Dedifferentiated amniotic fluid mesenchymal stem cell (primary cell): Measurements from ENCODE around the gene ANO10.
"Not testable (repeated sequence)": the region's sequence is repeated elsewhere in the genome, so short reads cannot be mapped to it uniquely, and the experiment has no call there.

Source experiments
- DNase-seq: peaks from one replicate; pipeline ENCODE4 v3.0.0-alpha.2; 2016; ENCODE audit errors: extremely low spot score

ANO10 gene

DNA sequence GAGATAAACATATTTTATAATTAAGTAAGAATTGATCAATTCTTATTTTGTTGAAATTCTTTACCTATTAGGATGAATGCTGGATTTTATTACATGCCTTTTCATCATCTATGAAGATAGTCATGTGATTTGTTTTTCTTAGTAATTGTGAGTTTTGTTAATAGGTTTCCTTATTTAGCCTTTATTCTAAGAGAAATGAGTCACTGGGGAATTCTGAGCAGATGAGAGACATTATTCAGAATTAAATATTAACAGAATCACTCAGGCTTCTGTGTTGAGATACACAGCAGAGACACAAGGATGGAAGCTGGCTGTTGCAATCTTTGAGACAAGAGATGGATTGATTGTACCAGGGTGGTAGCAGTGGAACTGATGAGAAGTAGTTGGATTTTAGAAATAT, 7.4 kb upstream of the ANO10 start:
- no peak for DNase-seq

DNA sequence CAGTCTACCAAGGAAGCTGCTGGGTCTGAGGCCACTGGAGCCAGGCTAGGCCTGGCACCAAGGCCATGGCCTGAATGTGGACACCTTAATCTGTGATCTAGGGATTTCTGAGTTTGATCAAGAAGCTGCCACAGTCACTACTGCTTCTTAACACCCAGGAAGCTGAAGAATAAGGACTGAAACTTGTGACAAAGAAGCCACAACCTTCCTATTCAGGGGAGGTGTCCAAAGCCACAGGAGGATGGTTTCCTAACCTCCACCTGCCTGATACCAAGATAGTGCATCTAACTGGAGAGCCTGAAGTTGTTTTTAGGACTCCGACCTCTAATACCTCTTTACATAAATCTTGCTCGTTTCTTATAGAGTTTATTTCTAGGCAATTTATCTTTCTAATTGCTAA, 5.5 kb upstream of the ANO10 start:
- DNase-seq = no peak

DNA sequence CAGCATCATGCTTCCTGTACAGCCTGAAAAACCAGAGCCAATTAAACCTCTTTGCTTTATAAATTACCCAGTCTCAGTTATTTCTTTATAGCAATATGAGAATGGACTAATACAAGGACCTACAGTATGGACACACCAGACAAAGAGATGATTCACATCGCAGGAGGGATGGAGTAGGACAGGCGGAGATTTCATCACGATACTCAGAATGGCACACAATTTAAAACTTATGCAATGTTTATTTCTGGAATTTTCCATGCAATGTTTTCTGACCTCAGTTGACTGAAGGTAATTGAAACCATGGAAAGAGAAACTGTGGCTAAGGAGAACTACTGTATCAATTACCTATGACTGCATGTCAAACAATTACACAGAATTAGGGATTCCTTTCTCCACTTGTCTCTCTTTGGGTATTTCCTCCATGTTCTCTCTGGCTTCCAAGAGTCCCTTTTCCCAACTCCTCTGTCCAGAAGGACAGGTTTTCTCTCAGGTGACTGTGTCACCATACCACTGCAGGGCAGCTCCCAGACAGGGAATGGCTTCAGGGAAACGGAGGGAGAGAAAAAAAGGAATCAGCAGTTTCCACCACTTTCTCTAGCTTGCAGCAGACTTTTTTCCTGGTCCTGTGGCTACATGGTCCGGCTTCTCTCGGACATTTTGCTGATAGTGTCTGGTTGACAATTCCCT, 3.0 kb upstream of the ANO10 start:
- no peak for DNase-seq

DNA sequence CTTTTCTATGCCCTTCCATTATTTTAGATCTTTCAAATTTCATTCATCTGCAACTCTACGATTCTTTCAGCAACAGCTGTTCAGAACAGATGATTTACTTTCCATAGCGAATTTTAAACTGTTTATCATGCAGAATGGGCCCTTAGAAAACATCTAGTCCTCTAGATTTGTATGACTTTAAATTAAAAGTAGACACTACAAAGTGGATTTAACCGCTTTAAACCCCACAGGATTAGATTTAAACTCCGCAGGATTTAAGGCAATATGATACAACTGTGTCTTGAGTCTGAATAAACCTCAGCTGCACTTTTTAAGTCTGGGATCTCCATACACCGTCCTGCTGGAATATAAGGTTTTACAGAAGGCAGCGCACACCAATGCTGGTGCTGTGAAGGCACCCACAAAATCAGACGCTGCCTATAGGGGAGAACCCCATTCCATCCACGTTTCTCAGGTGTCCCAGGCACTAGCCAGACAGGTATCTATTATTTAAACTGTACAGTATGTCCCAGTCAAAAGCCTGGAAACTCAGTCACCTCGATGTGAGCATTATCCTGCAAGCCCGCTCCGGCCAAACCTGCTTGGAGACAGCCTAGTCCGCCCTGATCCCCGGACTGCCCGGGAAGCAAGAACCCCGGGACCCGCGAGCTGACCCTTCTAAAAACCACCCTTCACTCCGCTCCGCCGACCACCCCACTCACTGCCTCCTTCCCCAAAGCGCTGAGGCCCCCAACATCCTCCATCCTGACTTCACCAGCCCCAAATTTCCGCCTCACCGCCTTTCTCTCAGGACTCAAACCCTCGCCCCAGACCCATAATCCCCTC, 768 bp downstream of the ANO10 start:
- no peak for DNase-seq

DNA sequence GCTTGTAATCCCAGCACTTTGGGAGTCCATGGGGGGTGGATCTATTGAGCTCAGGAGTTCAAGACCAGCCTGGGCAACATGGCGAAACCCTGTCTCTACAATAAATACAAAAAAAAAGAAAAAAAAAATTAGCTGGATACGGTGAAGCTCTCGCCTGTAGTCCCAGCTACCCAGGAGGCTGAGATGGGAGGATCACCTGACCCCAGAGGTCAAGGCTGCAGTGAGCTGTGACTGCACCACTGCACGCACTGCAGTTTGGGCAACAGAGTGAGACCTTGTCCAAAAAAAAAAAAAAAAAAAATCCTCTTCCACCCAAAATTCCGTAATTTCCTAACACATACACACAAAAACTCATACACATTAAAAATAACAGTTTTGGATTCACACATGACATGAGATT, 2.2 kb downstream of the ANO10 start:
- DNase-seq = no peak

DNA sequence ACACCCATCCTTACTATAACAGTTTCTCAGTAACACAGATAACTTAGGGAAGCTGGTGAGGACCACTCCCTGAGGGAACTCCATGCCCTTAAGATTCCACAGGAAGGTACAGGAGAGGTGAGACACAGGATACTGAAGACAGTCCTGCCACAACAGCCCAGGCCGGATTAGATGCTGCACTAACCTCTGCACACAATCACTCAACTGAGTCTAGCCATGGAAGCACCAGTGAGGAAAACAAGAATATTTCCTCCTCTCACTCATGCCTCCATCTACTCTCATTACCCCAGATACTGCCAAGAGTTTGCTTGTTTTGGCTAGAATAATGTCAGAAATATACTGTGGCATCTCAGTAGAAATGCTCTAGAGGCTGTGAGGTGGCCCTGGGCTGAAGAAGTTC, 3.7 kb downstream of the ANO10 start:
- no peak for DNase-seq

DNA sequence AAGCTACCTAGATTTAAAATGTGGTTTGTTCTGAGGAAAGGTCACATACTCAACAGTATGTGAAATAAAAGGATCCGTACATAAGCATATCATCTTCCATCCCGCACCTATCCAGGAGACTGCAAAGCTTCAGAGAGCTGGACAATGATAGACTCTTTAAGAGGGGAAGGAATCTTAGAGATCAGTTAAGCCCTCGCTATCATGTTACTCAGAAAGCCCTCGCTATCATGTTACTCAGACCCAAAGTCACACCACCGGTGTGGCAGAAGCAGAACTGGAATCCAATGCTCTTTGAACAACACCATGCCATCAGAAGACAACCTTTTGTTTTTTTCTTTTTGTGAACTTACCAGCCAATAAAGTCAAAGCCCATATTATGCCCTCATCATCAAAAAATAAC, 5.8 kb downstream of the ANO10 start:
- DNase-seq = no peak

DNA sequence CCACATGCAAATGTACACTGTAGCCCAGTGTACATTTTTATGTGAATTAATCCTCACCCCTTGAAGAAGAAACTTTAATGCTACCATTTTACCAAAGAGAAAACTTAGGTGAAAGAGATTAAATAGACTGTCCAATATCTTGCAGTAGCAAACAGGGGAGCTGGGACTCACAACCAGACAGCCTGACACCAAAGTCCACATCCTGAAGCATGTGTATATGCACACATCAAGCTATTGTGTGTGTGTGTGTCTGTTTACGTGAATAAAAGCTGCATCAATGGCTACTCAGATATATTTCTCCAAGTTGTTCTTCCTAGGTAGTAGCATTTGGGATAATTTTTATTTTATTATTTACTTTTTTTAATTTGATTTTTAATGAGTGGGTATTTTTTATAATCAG, 6.7 kb downstream of the ANO10 start:
- DNase-seq = no peak

DNA sequence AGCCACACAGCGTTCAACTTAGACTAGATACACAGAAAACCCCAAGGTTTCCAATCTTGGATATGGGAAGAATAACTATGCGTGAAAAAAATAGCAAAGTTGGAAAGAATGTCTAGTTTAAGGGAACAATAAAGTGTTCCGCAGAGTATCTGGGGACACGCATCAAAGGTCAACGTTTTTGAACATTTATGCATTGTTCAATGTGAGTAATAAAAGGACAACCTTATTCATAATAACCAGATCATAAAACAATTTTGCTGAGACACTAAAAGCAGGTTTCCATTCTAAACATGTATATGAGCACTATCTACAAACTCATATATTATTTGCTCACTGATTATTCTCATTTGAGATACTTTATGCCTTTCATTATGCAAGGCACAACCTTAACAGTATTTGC, 7.8 kb downstream of the ANO10 start:
- no peak for DNase-seq

DNA sequence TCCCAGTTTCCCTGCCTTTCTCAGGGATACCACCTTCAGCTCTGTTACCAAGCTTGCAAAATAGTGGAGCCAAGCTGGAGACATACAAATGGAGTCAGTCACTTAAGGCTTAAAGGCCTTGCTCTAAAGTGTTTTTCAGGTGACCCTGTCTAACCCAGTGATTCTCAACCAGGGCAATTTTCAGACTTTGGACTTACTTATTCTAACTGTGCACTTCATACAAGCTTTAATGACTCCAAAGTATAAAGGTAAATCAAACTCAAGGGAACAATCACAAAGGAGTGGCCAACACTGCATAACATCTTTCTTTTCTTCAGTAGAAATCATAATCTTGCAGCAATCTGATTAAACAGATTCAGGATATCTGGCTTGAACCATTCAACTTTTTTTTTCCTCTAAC, 9.4 kb downstream of the ANO10 start:
- DNase-seq = no peak

DNA sequence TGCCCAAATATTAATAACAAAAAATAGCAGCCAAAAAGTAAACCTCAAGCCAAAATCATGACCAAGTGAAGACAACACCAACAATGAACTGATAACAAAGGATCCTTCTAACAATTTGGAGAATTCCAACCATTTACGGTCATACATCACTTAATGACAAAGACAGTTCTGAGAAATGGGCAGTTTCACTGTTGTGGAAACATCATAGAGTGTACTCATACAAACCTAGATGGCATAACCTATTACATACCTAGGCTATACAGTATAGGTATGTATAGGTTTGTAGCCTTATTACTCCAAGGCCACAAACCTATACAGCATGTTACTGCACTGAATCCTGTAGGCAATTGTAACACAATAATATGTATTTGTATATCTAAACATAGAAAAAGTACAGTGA, 12.4 kb downstream of the ANO10 start:
- DNase-seq = no peak

DNA sequence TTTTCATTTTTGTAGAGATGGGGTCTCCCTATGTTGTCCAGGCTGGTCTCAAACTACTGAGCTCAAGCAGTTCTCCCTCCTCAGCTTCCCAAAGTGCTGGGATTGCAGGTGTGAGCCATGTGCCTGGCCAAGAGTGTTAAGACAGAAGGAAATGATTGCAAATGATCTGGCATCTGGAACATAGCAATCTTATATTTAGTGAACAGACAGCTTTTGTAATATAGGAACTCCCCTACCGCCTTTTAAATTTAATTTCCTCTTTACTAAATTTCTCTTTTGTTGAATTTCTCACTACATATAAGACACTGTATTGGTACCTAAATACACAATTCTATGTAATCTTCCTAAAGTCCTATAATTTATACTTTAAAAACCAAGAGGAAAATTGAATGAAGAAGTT, 13.1 kb downstream of the ANO10 start:
- no peak for DNase-seq

DNA sequence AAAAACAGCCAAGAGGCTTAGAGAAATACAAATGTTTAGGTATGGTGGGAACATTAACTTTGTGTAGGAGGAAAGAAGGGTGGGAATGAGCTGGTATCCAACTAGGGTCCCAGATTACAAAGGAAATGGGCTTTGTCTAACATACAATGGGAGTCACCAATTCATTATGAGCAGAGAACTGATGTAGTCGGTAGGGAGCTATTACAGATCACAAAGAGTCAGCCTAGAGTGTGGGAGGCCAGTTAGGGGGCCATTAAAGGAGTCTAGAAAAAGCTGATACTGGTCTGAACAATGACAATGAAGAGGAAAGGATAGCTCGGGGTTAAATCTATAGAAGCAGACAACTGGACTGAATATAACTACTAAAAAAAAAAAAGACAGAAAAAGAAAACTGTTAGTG, 15.5 kb downstream of the ANO10 start:
- no peak for DNase-seq

DNA sequence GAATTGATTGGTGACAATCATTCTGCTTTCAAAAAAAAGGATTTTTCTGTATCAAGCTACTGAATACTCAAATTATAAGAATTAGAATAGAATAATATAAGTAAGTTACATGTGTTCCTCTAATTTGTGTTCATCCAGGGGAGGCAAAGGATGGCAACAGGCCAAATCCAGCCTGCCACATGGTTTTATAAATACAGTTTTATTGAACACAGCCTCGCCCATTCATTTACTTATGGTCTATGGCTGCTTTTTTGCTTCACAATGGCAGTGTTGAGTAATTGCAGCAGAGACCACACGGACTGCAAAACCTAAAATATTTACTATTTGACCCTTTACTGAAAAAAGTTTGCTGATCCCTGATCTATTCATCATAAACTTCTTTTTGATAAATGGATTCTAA, 21.9 kb downstream of the ANO10 start:
- not testable (repeated sequence) for DNase-seq

DNA sequence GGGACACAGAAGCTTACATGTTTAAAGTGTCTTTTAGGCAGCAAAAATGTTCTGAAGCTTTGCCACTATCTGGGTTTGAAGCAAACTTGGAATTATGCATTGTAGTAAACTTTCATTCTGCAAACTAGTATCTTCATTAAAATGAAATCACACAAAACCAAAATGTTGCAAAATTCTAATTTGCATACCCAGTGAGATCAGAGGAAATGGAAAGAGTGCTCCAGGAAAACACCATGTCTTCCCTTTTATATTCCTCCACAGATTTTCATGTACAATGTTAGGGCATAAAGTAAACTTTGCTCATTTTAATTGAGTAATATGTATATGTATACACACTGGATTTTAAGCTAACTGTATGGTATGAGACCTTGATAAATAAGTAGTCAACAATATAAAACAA, 23.9 kb downstream of the ANO10 start:
- DNase-seq = no peak

DNA sequence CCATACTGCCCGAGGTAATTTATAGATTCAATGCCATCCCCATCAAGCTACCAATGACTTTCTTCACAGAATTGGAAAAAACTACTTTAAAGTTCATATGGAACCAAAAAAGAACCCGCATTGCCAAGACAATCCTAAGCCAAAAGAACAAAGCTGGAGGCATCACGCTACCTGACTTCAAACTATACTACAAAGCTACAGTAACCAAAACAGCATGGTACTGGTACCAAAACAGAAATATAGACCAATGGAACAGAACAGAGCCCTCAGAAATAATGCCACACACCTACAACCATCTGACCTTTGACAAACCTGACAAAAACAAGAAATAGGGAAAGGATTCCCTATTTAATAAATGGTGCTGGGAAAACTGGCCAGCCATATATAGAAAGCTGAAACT, 25.6 kb downstream of the ANO10 start:
- DNase-seq = not testable (repeated sequence)

DNA sequence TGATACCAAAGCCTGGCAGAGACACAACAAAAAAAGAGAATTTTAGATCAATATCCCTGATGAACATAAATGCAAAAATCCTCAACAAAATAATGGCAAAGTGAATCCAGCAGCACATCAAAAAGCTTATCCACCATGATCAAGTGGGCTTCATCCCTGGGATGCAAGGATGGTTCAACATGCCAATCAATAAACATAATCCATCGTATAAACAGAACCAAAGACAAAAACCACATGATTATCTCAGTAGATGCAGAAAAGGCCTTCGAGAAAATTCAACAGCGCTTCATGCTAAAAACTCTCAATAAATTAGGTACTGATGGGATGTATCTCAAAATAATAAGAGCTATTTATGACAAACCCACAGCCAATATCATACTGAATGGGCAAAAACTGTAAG, 26.5 kb downstream of the ANO10 start:
- not testable (repeated sequence) for DNase-seq

DNA sequence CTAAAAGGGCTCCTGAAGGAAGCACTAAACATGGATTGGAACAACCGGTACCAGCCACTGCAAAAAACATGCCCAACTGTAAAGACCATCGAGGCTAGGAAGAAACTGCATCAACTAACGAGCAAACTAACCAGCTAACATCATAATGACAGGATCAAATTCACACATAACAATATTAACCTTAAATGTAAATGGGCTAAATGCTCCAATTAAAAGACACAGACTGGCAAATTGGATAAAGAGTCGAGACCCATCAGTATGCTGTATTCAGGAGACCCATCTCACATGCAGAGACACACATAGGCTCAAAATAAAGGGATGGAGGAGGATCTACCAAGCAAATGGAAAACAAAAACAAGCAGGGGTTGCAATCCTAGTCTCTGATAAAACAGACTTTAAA, 28.2 kb downstream of the ANO10 start:
- DNase-seq = not testable (repeated sequence)

DNA sequence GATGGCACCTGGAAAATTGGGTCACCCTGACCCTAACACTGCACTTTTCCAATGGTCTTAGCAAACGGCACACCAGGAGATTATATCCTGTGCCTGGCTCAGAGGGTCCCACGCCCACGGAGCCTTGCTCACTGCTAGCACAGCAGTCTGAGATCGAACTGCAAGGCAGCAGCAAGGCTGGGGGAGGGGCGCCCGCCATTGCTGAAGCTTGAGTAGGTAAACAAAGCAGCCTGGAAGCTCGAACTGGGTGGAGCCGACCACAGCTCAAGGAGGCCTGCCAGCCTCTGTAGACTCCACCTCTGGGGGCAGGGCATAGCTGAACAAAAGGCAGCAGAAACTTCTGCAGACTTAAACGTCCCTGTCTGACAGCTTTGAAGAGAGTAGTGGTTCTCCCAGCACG, 29.9 kb downstream of the ANO10 start:
- DNase-seq = not testable (repeated sequence)

DNA sequence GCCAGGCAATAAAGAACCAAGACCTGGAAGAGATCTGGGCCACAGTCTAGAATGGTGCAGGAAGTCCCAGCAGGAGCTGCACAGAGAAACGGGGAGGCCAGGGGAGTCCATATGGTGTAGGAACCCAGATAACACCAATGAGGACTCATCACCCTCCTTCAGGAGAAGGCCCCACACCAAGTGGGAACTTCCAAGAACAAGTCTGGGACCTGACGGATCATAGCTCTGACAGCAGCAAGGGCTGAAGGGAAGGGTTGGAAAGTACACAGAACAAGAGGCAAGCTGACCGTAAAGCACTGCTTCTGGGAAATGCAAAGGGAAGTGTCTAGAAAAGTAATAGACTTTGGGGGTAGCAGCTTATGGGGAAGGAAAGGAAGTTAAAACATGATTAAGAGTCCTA, 34.5 kb downstream of the ANO10 start:
- DNase-seq = no peak

DNA sequence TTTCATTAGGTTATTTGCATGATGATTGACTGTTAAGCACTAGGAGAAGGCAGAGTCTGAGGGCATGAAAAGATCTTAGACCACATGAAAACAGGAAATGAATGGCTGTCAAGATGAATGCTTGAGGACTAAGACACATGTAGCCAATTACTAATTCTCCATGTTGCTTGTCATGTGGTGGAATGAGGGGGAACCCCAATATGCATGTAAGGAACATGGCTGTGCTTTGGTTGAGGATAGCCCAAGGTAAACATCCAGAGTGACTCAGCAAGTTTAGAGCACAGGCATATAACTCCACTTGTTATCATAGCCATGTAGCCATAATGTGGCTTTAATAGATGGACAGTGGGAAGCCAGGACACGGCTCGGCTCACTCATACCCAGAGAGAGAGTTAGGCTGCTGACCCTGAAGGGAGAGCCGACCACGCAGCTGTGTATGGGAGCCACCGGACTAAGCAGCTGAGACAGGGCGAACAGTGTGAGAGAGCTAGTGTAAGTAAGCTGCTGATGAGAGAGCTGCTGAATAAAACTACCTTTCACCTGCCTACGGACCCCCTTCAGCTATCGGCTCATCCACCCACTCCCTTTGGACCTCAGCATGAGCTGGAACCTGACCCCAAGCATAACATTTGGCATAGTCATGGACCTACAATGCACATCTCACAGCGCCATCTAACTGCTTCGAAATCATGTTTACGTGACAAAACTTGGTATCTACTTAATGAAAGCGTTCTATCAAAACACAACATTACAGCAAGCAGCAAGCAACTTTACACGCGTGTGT, 37.6 kb downstream of the ANO10 start:
- DNase-seq = no peak

DNA sequence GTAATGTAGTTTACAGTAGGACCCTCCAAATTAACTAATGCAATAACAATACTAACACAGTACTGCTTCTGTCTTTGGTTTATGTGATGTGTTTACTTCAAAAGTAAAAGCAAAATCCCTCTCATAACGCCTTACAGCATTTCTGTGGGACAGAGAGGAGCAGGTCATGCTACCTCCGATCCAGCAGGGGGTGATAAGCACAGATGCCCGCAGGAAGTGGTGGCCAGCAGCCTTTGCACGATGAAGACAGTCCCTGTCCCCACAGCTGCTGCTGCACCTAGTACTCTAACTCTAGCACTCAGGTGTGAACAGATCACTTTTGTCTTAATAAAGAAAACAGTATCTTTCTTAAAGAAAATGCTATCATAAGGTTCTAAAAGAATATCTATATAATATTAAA, 38.3 kb downstream of the ANO10 start:
- no peak for DNase-seq

DNA sequence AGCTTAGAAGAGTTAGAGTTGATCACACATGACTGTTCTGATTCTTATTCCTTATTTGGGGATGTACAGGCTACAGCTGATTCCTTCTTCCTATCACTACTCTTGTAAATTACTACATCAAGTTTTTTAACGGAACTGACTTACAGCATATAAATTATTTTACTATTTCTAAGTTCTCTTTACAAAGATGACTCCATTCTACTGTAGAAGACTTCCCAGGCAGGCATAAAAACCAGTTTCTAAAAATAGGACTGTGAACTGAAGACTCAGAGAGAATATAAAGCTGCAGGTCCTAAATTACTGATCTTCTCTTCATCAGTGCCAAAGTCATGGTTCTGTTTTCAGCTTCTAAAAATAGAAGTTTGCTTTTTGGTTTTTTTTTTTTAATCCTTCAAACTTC, 38.9 kb downstream of the ANO10 start:
- DNase-seq = no peak
